Uterus (tissue), 4 donors: Measurements from ENCODE around the gene SLC13A1. TPM values are rescaled to one million over a fixed set of nuclear protein-coding genes. Genes with fewer than 3 reads are reported as not detected.

Experiments used
- DNase-seq, 2 donors: peaks; one replicate each; pipeline ENCODE4 v3.0.0-alpha.2; 2019 to 2020
- H3K27ac ChIP-seq, 2 donors: fragments of 200-600 bp; sonication (generic); 1 replicate in 1 of 2; 2 replicates in 1 of 2; pipeline ENCODE4 v1.5.1; 2016 to 2018
- H3K27me3 ChIP-seq, 2 donors: fragments of 200-600 bp; sonication (generic); one replicate each; pipeline ENCODE4 v1.5.1; 2018 to 2019; ENCODE audit warnings: control low read depth in 1 of 2
- H3K36me3 ChIP-seq, 2 donors: fragments of 200-600 bp; sonication (generic); one replicate each; pipeline ENCODE4 v1.5.1; 2019; ENCODE audit warnings: control low read depth in 1 of 2
- H3K4me1 ChIP-seq, 2 donors: fragments of 200-600 bp; sonication (generic); one replicate each; pipeline ENCODE4 v1.5.1; 2018 to 2019; ENCODE audit warnings: control low read depth in 1 of 2
- H3K4me3 ChIP-seq, 2 donors: fragments of 200-600 bp; sonication (generic); 1 replicate in 1 of 2; 2 replicates in 1 of 2; pipeline ENCODE4 v1.5.1; 2018 to 2019; ENCODE audit warnings: mild to moderate bottlenecking in 1 of 2
- H3K9me3 ChIP-seq, 2 donors: fragments of 200-600 bp; sonication (generic); one replicate each; pipeline ENCODE4 v1.5.1; 2019; ENCODE audit warnings: control low read depth in 1 of 2
- CTCF ChIP-seq, 4 experiments: fragments of 200-600 bp in 2 of 4; fragments of 450-650 bp in 2 of 4; sonication (generic) in 2 of 4; IDR thresholded peaks; one replicate each; pipeline ENCODE4 v1.5.1; 2016 to 2019; ENCODE audit warnings: antibody characterized with exemption in 4 of 4, mild to moderate bottlenecking in 2 of 4, moderate library complexity in 1 of 4
- POLR2A ChIP-seq, 2 donors: fragments of 450-650 bp; IDR thresholded peaks; one replicate each; pipeline ENCODE4 v1.6.1; 2016; ENCODE audit warnings: antibody characterized with exemption in 2 of 2, mild to moderate bottlenecking in 1 of 2, moderate library complexity in 1 of 2
- intact Hi-C: fragments of 100-400 bp; cut with DNase I; formaldehyde crosslinking; loops from one replicate; pipeline ENCODE4 v1.15.1; 2023; ENCODE audit warnings: low total_unique reads
- total RNA-seq, 4 donors: library from RNA; depleted of rRNA in 3 of 4; stranded (reverse); fragments of >200 nt in 3 of 4; gene quantifications; one replicate each; pipeline versions ENCODE4 v1.1.0 to v1.2.4, GENCODE V29; 2014 to 2023
- donor health status: DM: yes; HTN: yes; CAD: no.

SLC13A1 gene
- total RNA-seq, 4 donors from 2014 or later = not detected

DNA sequence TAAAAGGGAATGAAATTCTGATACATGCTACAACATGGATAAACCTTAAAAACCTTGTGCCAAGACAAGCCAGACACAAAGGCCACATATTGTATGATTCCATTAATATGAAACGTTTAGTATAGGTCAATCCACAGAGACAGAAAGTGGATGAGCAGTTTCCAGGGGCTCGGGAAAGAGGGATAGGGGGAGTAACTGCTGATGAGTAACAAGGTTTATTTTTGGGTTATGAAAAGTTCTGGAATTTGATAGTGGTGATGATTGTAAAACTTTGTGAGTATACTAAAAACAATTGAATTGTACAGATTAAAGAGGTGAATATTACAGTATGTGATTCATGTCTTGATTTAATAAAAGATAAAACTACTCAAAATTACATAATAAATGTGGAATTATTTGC, 19.1 kb upstream of the SLC13A1 start:
- no peak for TF ChIP-seq POLR2A (IDR thresholded peaks at IDR 0.05)
- no peak for TF ChIP-seq CTCF (IDR thresholded peaks at IDR 0.05)
- Histone ChIP-seq H3K4me3 (no peak overlapping the region), H3K4me1 (no peaks in the 10 kb centered on the region), H3K27ac (no peak overlapping the region), H3K9me3 (no peaks in the 10 kb centered on the region), H3K27me3 (no peaks in the 10 kb centered on the region), H3K36me3 (no peaks in the 10 kb centered on the region)
- intact Hi-C loops = no loop called here
- no peak for DNase-seq

DNA sequence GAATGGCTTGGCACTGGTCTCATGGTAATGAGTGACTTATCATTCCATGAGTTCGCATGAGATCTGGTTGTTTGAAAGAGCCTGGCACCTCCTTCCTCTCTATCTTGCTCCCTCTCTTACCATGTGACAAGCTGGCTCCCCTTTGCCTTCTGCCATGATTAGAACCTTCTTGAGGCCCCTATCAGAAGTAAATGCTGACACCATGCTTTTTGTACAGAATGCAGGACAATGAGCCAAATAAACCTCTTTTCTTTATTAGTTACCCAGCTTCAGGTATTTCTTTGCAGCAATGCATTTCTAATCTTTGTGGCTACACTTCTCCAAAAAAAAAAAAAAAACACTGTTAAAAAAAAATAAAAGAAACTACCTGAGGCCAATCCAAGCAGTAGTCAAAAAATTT, 17.1 kb upstream of the SLC13A1 start:
- Histone ChIP-seq H3K4me1 (no peaks in the 10 kb centered on the region), H3K4me3 (no peak overlapping the region), H3K9me3 (no peaks in the 10 kb centered on the region), H3K27me3 (no peaks in the 10 kb centered on the region), H3K27ac (no peak overlapping the region), H3K36me3 (no peaks in the 10 kb centered on the region)
- intact Hi-C loops = no loop called here
- DNase-seq = no peak
- TF ChIP-seq CTCF (IDR thresholded peaks at IDR 0.05) (no peak), POLR2A (IDR thresholded peaks at IDR 0.05) (no peak)

- no peaks in the 10 kb centered on the region for H3K27me3 ChIP-seq
- TF ChIP-seq POLR2A (IDR thresholded peaks at IDR 0.05) (no peak), CTCF (IDR thresholded peaks at IDR 0.05) (no peak)
- no peaks in the 10 kb centered on the region for H3K36me3 ChIP-seq
- no peaks in the 10 kb centered on the region for H3K9me3 ChIP-seq
- no peak for DNase-seq
- H3K27ac ChIP-seq = no peak overlapping the region
- H3K4me3 ChIP-seq = no peak overlapping the region
- intact Hi-C loops = no loop called here
- H3K4me1 ChIP-seq = no peaks in the 10 kb centered on the region
These were observed 15.6 kb upstream of the SLC13A1 start for GRCh38 chr7:123215350-123215749.

DNA sequence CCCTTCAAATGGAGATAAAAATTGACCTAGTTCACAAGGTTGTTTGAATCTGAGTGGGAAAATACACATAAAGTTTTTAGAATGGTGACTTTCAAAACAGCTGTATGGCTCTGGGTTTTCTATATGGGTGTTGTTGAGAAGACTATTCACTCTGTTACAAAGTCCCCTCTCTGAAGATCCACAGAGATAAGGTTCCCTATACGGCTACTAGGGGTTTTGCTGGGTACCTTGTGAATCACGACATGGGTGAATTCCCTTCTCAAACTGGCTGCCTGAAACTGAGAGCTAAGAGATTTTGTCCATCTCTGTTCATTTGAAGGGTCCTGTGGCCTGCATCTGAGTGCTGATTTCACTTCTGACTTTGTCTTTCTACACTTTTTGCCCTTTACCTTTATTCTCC, 11.8 kb upstream of the SLC13A1 start:
- DNase-seq = no peak
- intact Hi-C loops = no loop called here
- Histone ChIP-seq H3K9me3 (no peaks in the 10 kb centered on the region), H3K27ac (no peak overlapping the region), H3K4me3 (no peak overlapping the region), H3K4me1 (no peaks in the 10 kb centered on the region), H3K36me3 (no peaks in the 10 kb centered on the region), H3K27me3 (no peaks in the 10 kb centered on the region)
- TF ChIP-seq CTCF (IDR thresholded peaks at IDR 0.05) = no peak
- TF ChIP-seq POLR2A (IDR thresholded peaks at IDR 0.05) = no peak

DNA sequence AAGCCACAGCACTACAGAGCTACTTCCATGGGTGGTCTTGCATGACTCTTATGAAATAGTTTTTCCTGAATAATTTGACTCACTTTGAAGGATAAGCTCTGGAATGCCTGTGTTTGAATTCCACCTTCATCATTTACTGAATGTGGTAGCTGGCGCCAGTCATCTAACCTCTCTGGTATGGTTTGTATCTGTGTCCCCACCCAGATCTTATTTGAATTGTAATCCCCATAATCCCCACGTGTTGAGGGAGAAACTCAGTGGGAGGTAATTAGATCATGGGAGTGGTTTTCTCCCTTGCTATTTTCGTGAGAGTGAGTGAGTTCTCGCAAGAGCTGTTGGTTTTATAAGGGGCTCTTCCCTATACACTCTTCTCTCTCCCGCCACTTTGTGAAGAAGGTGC, 11.2 kb upstream of the SLC13A1 start:
- Histone ChIP-seq H3K27ac (no peak overlapping the region), H3K27me3 (no peaks in the 10 kb centered on the region), H3K36me3 (no peaks in the 10 kb centered on the region), H3K4me3 (no peak overlapping the region), H3K9me3 (no peaks in the 10 kb centered on the region), H3K4me1 (no peaks in the 10 kb centered on the region)
- TF ChIP-seq CTCF (IDR thresholded peaks at IDR 0.05) (no peak), POLR2A (IDR thresholded peaks at IDR 0.05) (no peak)
- intact Hi-C loops = no loop called here
- DNase-seq = no peak
